Measurements from ENCODE around the gene PSMF1. TPM values are rescaled to one million over a fixed set of nuclear protein-coding genes. Genes with fewer than 3 reads are reported as not detected.

The PSMF1 gene
- total RNA-seq, 1 donor from 2014 or later, result 142 TPM

DNA sequence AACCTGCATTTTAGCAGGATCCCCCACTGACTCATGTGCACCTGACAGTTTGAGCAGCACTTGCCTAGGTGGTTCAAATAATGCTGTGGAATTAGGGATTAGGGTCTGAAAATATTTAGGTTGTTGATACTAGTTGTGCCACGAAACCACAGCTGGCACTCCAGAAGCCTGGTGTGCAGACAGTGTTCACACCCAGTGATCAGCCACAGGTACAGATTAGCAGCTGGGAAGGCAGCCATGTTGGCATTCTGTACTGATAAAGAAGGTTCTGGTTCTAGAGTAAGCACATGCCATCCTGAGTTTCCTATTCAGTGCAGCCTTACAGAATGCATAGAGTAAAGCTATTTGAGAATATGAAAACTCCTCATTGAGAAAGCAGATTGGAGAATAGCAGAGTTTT is 36.3 kb downstream of the PSMF1 start:
- Mint-ChIP-seq H3K27ac (no peak overlapping the region), H3K4me1 (ENCODE audit: unreplicated experiment) (peaks cover 6% of the 10 kb centered on the region), H3K36me3 (peaks cover 48% of the 10 kb centered on the region), H3K9me3 (no peaks in the 10 kb centered on the region), H3K4me3 (no peak overlapping the region), H3K27me3 (no peaks in the 10 kb centered on the region)
- no peak for DNase-seq (ENCODE audit: extremely low spot score, unreplicated experiment)
- TF ChIP-seq, protein P1, sequence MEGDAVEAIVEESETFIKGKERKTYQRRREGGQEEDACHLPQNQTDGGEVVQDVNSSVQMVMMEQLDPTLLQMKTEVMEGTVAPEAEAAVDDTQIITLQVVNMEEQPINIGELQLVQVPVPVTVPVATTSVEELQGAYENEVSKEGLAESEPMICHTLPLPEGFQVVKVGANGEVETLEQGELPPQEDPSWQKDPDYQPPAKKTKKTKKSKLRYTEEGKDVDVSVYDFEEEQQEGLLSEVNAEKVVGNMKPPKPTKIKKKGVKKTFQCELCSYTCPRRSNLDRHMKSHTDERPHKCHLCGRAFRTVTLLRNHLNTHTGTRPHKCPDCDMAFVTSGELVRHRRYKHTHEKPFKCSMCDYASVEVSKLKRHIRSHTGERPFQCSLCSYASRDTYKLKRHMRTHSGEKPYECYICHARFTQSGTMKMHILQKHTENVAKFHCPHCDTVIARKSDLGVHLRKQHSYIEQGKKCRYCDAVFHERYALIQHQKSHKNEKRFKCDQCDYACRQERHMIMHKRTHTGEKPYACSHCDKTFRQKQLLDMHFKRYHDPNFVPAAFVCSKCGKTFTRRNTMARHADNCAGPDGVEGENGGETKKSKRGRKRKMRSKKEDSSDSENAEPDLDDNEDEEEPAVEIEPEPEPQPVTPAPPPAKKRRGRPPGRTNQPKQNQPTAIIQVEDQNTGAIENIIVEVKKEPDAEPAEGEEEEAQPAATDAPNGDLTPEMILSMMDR (conservative IDR thresholded peaks at IDR 0.05), result no peak

DNA sequence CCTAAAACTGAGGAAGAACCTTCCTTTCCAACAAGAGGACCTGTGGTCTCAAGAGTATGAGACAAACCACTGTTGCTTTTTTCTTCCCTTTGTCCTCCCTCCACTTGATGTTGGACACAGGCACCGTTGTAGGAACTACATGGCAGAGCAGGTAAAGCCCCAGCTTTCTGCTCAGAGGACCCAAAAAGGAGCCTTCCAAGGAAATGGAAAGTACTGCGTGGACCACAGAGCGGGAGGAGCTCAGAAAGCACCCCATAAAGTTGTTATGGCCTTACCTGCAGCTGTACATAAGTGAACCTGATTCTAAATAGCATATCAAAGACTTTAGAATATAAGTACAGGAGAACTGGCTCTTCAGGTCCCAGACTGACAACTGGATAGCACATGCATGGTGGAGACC is 36.9 kb downstream of the PSMF1 start:
- Mint-ChIP-seq H3K4me3 (no peak overlapping the region), H3K27ac (no peak overlapping the region), H3K36me3 (peaks cover 53% of the 10 kb centered on the region), H3K27me3 (no peaks in the 10 kb centered on the region), H3K4me1 (ENCODE audit: unreplicated experiment) (peaks cover 6% of the 10 kb centered on the region), H3K9me3 (no peaks in the 10 kb centered on the region)
- DNase-seq (ENCODE audit: extremely low spot score, unreplicated experiment), result no peak
- TF ChIP-seq, protein P1 (conservative IDR thresholded peaks at IDR 0.05), result no peak

DNA sequence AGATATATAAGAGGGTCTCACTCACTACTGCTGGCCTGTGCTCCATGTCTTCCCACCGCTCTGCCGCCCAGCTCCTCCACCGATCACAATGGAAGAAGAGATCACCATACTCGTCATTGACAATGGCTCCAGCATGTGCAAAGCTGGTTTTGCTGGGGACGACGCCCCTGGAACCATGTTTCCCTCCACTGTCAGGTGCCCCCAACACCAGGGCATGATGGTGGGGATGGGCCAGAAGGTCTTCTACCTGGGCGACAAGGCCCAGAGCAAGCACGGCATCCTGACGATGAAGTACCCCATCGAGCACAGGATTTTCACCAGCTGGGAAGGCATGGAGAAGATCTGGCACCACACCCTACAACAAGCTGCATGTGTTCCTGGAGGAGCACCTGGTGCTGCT is 42.1 kb downstream of the PSMF1 start:
- H3K27me3 Mint-ChIP-seq, result no peaks in the 10 kb centered on the region
- no peak for DNase-seq (ENCODE audit: extremely low spot score, unreplicated experiment)
- no peak overlapping the region for H3K4me3 Mint-ChIP-seq
- TF ChIP-seq, protein P1 (conservative IDR thresholded peaks at IDR 0.05), result no peak
- H3K9me3 Mint-ChIP-seq, result no peaks in the 10 kb centered on the region
- no peaks in the 10 kb centered on the region for H3K4me1 Mint-ChIP-seq (ENCODE audit: unreplicated experiment)
- no peak overlapping the region for H3K27ac Mint-ChIP-seq
- H3K36me3 Mint-ChIP-seq, result peaks cover 42% of the 10 kb centered on the region

DNA sequence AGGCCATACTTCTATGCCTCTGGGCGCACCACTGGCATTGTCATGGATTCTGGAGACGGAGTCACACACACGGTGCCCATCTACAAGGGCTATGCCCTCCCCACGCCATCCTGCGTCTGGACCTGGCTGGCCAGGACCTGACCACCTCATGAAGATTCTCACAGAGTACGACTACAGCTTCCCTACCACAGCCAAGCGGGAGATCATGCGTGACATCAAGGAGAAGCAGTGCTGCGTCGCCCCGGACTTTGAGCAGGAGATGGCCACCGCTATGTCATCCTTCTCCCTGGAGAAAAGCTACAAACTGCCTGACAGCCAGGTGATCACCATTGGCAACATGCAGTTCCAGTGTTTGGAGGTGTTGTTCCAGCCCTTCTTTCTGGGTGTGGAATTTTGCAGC is 42.6 kb downstream of the PSMF1 start:
- no peak overlapping the region for H3K27ac Mint-ChIP-seq

DNA sequence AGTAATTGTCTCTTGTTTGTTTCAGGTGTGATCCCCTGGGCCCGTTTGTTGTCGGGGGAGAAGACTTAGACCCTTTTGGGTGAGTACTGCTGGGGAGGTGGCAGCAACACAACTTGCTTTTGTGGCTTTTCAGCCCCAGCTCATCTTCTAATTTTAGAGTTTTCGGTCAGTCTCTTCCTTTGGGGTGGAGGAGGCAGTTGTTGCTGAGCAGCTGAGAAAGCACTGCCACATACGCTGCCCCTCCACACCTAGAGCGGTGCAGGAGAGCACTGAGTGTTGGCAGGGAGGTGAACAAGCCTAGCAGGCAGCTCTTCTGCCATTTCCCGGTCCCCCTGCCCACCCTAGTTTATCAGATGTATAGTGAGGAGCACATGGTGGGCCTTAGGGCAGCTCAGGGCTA is 44.7 kb downstream of the PSMF1 start:
- Mint-ChIP-seq H3K4me3 (no peak overlapping the region), H3K4me1 (ENCODE audit: unreplicated experiment) (no peaks in the 10 kb centered on the region), H3K9me3 (no peaks in the 10 kb centered on the region), H3K27me3 (no peaks in the 10 kb centered on the region), H3K27ac (no peak overlapping the region), H3K36me3 (peaks cover 28% of the 10 kb centered on the region)
- TF ChIP-seq, protein P1 (conservative IDR thresholded peaks at IDR 0.05), result no peak
- no peak for DNase-seq (ENCODE audit: extremely low spot score, unreplicated experiment)

More for the DNA sequence above, 42.6 kb downstream of the PSMF1 start:
- Mint-ChIP-seq H3K27me3 (no peaks in the 10 kb centered on the region), H3K9me3 (no peaks in the 10 kb centered on the region), H3K36me3 (peaks cover 40% of the 10 kb centered on the region), H3K4me1 (ENCODE audit: unreplicated experiment) (no peaks in the 10 kb centered on the region), H3K4me3 (no peak overlapping the region)
- TF ChIP-seq, protein P1 (conservative IDR thresholded peaks at IDR 0.05), result no peak
- no peak for DNase-seq (ENCODE audit: extremely low spot score, unreplicated experiment)

DNA sequence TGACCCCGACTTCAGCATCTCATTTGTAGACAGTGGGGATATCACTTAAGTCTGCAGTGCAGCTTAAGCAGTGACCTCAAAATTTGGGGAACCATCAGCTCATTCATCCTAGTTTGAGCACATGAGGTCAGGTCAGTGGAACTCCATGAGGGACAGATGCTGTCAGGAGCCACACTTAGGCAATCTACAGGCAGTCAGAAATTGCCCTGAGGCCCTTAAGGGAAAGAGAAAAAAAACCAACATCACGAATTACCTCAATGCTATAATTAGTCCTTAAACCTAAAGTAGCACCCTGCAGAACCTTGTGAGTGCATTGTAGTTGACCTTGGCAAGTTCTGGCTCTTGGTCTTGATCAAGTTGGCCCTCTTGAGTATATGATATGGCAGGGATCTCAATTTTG is 45.3 kb downstream of the PSMF1 start:
- no peaks in the 10 kb centered on the region for H3K9me3 Mint-ChIP-seq
- no peak overlapping the region for H3K4me3 Mint-ChIP-seq
- TF ChIP-seq, protein P1 (conservative IDR thresholded peaks at IDR 0.05), result no peak
- H3K36me3 Mint-ChIP-seq, result peaks cover 32% of the 10 kb centered on the region
- H3K27me3 Mint-ChIP-seq, result no peaks in the 10 kb centered on the region
- H3K27ac Mint-ChIP-seq, result no peak overlapping the region
- DNase-seq (ENCODE audit: extremely low spot score, unreplicated experiment), result no peak
- no peaks in the 10 kb centered on the region for H3K4me1 Mint-ChIP-seq (ENCODE audit: unreplicated experiment)
